Thymus (tissue), 11 donors: Measurements from ENCODE around the gene PGM1. TPM values are rescaled to one million over a fixed set of nuclear protein-coding genes. Genes with fewer than 3 reads are reported as not detected.

Experiments used
- DNase-seq, 9 donors: peaks; one replicate each; pipeline ENCODE4 v3.0.0-alpha.2; 2013; ENCODE audit warnings: low spot score in 9 of 9, low read depth in 6 of 9, missing footprints in 1 of 9
- H3K27ac ChIP-seq, 2 donors: one replicate each; pipeline ENCODE4 v1.5.1; 2013; ENCODE audit warnings: control low read depth in 1 of 2, low read depth in 1 of 2, low read length in 1 of 2, mild to moderate bottlenecking in 1 of 2, moderate library complexity in 1 of 2
- H3K27me3 ChIP-seq, 2 donors: one replicate each; pipeline ENCODE4 v1.5.1; 2013; ENCODE audit warnings: low read length in 1 of 2; ENCODE audit not compliant: control insufficient read depth in 2 of 2, insufficient read depth in 1 of 2
- H3K36me3 ChIP-seq, 2 donors: one replicate each; pipeline ENCODE4 v1.5.1; 2013; ENCODE audit warnings: low read length in 1 of 2, mild to moderate bottlenecking in 1 of 2, moderate library complexity in 1 of 2; ENCODE audit not compliant: control insufficient read depth in 2 of 2, insufficient read depth in 2 of 2
- H3K4me1 ChIP-seq, 2 donors: one replicate each; pipeline ENCODE4 v1.5.1; 2013; ENCODE audit warnings: low read length in 2 of 2; ENCODE audit not compliant: control insufficient read depth in 2 of 2, insufficient read depth in 2 of 2
- H3K4me3 ChIP-seq, 2 donors: one replicate each; pipeline ENCODE4 v1.5.1; 2013; ENCODE audit warnings: low read length in 2 of 2, control low read depth in 1 of 2, mild to moderate bottlenecking in 1 of 2
- H3K9me3 ChIP-seq, 2 donors: one replicate each; pipeline ENCODE4 v1.5.1; 2013; ENCODE audit warnings: low read length in 1 of 2, mild to moderate bottlenecking in 1 of 2; ENCODE audit not compliant: control insufficient read depth in 2 of 2, insufficient read depth in 1 of 2
- WGBS: extraction: QIAGEN DNeasy Blood & Tissue Kit; methylation state at CpG from one replicate; pipeline ENCODE4 v1.1.7; 2013; 5-methylcytosine and 5-hydroxymethylcytosine counted together
- polyA plus RNA-seq: library from polyadenylated mRNA; stranded (reverse); fragments of 200-250 nt; gene quantifications from one replicate; pipeline ENCODE4 v1.2.3, GENCODE V29; 2013
- total RNA-seq: library from RNA; stranded (reverse); fragments of 120-200 nt; gene quantifications from one replicate; pipeline ENCODE4 v1.2.4, GENCODE V29; 2013
- donor health status: healthy.

The PGM1 gene
- total and polyA plus RNA-seq, 2 donors = 9.6 to 18.1 TPM

- H3K4me3 ChIP-seq = no peak overlapping the region
- no peaks in the 10 kb centered on the region for H3K9me3 ChIP-seq
- H3K27me3 ChIP-seq = no peaks in the 10 kb centered on the region
- no peak overlapping the region for H3K27ac ChIP-seq
- peaks cover 0 to 3% of the 10 kb centered on the region in 2 donors for H3K4me1 ChIP-seq
- peaks cover 0 to 4% of the 10 kb centered on the region in 2 donors for H3K36me3 ChIP-seq
- no peak for DNase-seq
- WGBS = over 99% methylated on average over 4 of the region's 4 CpGs
Measured at GRCh38 chr1:63633281-63633680, 40.1 kb downstream of the PGM1 start.

- peaks cover 2 to 4% of the 10 kb centered on the region in 2 donors for H3K36me3 ChIP-seq
- H3K9me3 ChIP-seq = no peaks in the 10 kb centered on the region
- H3K4me1 ChIP-seq = peaks cover 0 to 3% of the 10 kb centered on the region in 2 donors
- 95% methylated on average over 4 of the region's 4 CpGs for WGBS
- H3K27me3 ChIP-seq = no peaks in the 10 kb centered on the region
- no peak overlapping the region for H3K4me3 ChIP-seq
- no peak overlapping the region for H3K27ac ChIP-seq
- DNase-seq = no peak
Measured at GRCh38 chr1:63634471-63634870, 41.3 kb downstream of the PGM1 start.

GRCh38 chr1:63635681-63636080 is 42.5 kb downstream of the PGM1 start:
- DNase-seq = no peak
- Histone ChIP-seq H3K27ac (no peak overlapping the region), H3K4me1 (peaks cover 0 to 3% of the 10 kb centered on the region in 2 donors), H3K9me3 (no peaks in the 10 kb centered on the region), H3K27me3 (no peaks in the 10 kb centered on the region), H3K4me3 (no peak overlapping the region), H3K36me3 (peaks cover 0 to 2% of the 10 kb centered on the region in 2 donors)
- WGBS = 100% methylated on average over 1 of the region's 1 CpG

GRCh38 chr1:63636192-63637105 is 43.2 kb downstream of the PGM1 start:
- H3K27ac ChIP-seq = no peak overlapping the region
- WGBS = 89% methylated on average over 15 of the region's 15 CpGs
- H3K36me3 ChIP-seq = peaks cover 0 to 2% of the 10 kb centered on the region in 2 donors
- H3K4me3 ChIP-seq = no peak overlapping the region
- no peaks in the 10 kb centered on the region for H3K9me3 ChIP-seq
- H3K4me1 ChIP-seq = peaks cover 0 to 3% of the 10 kb centered on the region in 2 donors
- no peaks in the 10 kb centered on the region for H3K27me3 ChIP-seq
- no peak for DNase-seq

- 99% methylated on average over 8 of the region's 8 CpGs for WGBS
- no peaks in the 10 kb centered on the region for H3K27me3 ChIP-seq
- no peak for DNase-seq
- no peaks in the 10 kb centered on the region for H3K9me3 ChIP-seq
- no peak overlapping the region for H3K27ac ChIP-seq
- H3K36me3 ChIP-seq = peaks cover 0 to 2% of the 10 kb centered on the region in 2 donors
- H3K4me3 ChIP-seq = no peak overlapping the region
- peaks cover 0 to 3% of the 10 kb centered on the region in 2 donors for H3K4me1 ChIP-seq
Measured at GRCh38 chr1:63638471-63638870, 45.3 kb downstream of the PGM1 start.

GRCh38 chr1:63638875-63639274 is 45.7 kb downstream of the PGM1 start:
- 88% methylated on average over 8 of the region's 8 CpGs for WGBS
- no peaks in the 10 kb centered on the region for H3K9me3 ChIP-seq
- H3K36me3 ChIP-seq = peaks cover 0 to 2% of the 10 kb centered on the region in 2 donors
- H3K4me3 ChIP-seq = no peak overlapping the region
- H3K27me3 ChIP-seq = no peaks in the 10 kb centered on the region
- H3K4me1 ChIP-seq = peaks cover 0 to 3% of the 10 kb centered on the region in 2 donors
- DNase-seq = no peak
- H3K27ac ChIP-seq = no peak overlapping the region

- no peaks in the 10 kb centered on the region for H3K9me3 ChIP-seq
- no peak overlapping the region for H3K4me3 ChIP-seq
- peaks cover 0 to 3% of the 10 kb centered on the region in 2 donors for H3K4me1 ChIP-seq
- H3K27me3 ChIP-seq = no peaks in the 10 kb centered on the region
- no peak for DNase-seq
- peaks cover 0 to 2% of the 10 kb centered on the region in 2 donors for H3K36me3 ChIP-seq
- WGBS = 98% methylated on average over 4 of the region's 4 CpGs
- no peak overlapping the region for H3K27ac ChIP-seq
Measured at GRCh38 chr1:63640633-63641567, 47.7 kb downstream of the PGM1 start.

GRCh38 chr1:63641615-63642014 is 48.4 kb downstream of the PGM1 start:
- Histone ChIP-seq H3K27ac (no peak overlapping the region), H3K4me3 (no peak overlapping the region), H3K4me1 (peaks cover 0 to under 1% of the 10 kb centered on the region in 2 donors), H3K9me3 (no peaks in the 10 kb centered on the region), H3K36me3 (peaks cover 0 to 2% of the 10 kb centered on the region in 2 donors), H3K27me3 (no peaks in the 10 kb centered on the region)
- 98% methylated on average over 4 of the region's 4 CpGs for WGBS
- DNase-seq = no peak

- Histone ChIP-seq H3K36me3 (peaks cover 0 to 2% of the 10 kb centered on the region in 2 donors), H3K27me3 (no peaks in the 10 kb centered on the region), H3K4me3 (no peak overlapping the region), H3K9me3 (no peaks in the 10 kb centered on the region), H3K27ac (no peak overlapping the region), H3K4me1 (no peaks in the 10 kb centered on the region)
- no peak for DNase-seq
- WGBS = 98% methylated on average over 2 of the region's 2 CpGs
Measured at GRCh38 chr1:63642901-63643300, 49.7 kb downstream of the PGM1 start.
